GM18873 (cell line): ENCODE data around the gene GLI1.
"Not testable (repeated sequence)": the region's sequence is repeated elsewhere in the genome, so short reads cannot be mapped to it uniquely, and the experiment has no call there.

Experiments used
- ATAC-seq: cut with Tn5 transposase; IDR thresholded peaks from one replicate; pipeline ENCODE4 v1.9.1; 2021; ENCODE audit warnings: mild to moderate bottlenecking, moderate library complexity, moderate number of reproducible peaks; ENCODE audit not compliant: unreplicated experiment, low FRiP score

The GLI1 gene

DNA sequence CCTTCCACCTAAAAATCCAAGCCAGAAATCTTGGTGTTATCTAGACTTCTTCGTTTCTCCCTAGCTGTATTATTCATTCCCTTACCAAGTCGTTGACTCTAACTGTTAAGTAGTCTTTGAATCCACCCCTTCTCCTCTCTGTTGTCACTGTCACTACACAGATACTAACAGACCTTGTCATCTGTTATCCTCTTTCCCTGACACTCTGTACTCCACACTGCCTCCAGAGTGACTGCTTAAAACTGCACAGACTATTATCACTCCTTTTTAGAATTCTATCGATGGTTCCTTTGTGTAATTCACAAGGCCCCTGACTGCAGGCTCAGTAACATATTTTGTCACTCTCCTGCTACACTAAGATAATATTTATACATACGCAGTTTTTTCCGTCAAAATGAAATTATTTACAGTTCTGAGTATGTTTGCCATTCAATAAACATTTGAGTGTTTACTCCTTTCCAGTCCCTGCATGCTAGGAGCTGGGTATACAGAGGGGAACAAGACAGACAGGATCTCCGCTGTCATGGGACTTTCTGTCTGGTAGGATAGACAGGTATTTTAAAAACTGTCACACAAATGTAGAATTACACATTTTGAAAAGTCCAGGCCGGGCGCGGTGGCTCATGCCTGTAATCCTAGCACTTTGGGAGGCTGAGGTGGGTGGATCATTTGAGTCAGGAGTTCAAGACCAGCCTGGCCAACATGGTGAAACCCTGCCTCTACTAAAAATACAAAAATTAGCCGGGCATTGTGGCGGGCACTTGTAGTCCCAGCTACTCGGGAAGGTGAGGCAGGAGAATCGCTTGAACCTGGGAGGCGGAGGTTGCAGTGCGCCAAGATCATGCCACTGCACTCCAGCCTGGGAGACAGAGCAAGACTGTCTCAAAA lies 32.1 kb downstream of the GLI1 start:
- ATAC-seq = no peak

DNA sequence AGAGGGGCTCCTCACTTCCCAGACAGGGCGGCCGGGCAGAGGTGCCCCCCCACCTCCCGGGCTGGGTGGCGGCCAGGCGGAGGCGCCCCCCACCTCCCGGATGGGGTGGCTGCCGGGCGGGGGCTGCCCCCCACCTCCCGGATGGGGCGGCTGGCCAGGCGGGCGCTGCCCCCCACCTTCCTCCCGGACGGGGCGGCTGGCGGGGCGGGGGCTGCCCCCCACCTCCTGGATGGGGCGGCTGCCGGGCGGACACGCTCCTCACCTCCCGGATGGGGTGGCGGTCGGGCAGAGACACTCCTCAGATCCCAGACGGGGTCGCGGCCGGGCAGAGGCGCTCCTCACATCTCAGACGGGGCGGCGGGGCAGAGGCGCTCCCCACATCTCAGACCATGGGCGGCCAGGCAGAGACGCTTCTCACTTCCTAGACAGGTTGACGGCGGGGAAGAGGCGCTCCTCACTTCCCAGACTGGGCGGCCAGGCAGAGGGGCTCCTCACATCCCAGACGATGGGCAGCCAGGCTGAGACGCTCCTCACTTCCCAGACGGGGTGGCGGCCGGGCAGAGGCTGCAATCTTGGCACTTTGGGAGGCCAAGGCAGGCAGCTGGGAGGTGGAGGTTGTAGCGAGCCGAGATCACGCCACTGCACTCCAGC lies 35.6 kb downstream of the GLI1 start:
- not testable (repeated sequence) for ATAC-seq

DNA sequence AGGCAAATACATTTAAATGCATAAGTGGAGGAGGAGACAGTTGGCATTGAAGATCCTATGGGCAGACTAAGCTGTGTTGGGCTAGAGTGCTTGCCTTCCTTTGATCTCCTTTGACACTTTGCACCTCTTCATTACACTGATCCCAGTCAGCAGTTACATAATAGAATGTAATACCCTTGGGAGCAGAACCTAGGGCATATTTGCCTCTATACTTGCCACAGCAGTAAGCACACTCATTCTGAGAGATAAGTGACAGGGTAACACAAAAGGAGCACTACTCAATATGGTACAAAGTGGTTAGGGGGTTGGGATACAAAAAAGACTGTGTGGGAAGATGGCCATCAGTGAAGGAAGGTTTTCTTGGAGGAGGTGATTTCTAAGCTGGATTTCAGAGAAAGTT lies 37.2 kb downstream of the GLI1 start:
- ATAC-seq = no peak

DNA sequence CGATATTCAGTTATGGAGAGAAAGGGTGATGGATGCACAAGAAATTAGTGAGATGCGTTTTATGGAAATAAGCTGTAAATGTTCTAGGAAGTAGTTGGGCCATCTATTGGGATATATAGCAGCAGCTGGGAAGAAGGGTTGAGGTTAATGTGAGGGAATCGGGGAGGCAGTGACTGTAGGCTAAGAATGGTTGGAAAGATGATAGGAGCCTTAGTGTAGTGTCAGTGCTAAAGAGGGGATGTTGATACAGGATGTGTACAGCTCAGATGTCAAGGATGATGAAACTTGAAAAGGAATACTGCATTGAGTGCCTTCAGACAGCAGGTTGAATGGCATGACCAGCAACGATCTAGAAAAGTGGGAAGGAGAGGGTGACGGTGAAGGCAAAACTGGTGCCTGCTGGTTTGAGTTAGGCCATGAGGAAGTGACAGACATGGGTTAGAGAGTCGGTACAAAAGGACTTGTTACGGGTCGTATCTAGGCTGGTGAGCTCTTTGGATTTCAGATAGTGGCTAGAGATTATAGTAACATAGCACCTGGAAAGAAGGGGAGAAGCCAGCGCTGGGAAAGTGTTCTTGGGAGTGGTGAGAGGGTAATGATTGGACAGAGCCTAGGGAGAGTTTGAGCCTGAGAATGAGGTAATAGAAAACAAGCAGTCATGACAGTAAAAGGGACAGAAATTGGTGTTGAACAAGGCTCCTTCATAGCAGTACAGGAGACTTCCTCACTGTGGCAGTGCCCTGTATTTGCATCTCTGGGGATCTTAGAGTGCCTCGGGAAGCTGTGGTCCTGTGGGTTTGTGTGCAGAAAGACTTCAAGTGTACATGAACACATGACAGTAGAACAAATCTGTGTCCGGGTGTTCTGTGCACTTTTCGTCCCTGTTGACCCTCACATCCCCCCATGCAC lies 37.9 kb downstream of the GLI1 start:
- no peak for ATAC-seq

DNA sequence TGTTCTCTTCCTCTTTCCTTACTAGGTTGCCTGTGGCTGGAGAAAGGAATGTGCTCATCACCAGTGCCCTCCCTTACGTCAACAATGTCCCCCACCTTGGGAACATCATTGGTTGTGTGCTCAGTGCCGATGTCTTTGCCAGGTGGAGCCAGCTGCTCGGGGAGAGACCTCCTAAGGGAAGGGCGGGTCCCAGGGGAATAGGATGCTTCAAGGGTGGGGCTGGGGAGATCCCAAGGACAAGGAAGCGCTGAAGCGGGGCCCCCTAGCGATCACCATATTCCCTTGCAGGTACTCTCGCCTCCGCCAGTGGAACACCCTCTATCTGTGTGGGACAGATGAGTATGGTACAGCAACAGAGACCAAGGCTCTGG lies 38.5 kb downstream of the GLI1 start:
- no peak for ATAC-seq

DNA sequence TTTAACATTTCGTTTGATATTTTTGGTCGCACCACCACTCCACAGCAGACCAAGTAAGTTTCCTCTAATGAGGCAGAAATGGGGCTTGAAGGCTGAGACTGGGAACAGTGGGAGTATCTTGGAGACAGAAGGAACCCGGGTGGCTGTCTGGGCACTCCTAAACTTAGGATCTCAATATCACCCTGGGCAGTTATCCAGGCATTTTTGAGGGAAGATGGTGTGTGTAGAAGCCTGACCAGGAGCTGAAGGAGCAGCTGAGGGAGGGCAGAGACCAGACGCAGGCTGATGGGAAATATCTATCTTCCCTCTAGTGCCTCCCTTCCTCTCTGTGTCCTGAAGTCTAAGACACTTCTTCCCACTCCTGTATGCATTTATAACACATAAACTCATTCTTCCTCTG lies 39.0 kb downstream of the GLI1 start:
- no peak for ATAC-seq

DNA sequence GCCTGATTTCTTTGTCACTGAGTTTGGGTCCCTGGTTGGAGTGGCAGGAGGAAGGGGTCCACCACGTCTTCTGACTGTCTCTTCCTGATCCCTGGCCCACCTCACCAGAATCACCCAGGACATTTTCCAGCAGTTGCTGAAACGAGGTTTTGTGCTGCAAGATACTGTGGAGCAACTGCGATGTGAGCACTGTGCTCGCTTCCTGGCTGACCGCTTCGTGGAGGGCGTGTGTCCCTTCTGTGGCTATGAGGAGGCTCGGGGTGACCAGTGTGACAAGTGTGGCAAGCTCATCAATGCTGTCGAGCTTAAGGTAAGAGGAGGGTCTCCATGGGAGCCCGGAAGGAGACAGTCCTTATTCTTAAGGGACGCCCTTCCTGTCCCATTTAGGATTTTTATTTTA lies 40.6 kb downstream of the GLI1 start:
- no peak for ATAC-seq

DNA sequence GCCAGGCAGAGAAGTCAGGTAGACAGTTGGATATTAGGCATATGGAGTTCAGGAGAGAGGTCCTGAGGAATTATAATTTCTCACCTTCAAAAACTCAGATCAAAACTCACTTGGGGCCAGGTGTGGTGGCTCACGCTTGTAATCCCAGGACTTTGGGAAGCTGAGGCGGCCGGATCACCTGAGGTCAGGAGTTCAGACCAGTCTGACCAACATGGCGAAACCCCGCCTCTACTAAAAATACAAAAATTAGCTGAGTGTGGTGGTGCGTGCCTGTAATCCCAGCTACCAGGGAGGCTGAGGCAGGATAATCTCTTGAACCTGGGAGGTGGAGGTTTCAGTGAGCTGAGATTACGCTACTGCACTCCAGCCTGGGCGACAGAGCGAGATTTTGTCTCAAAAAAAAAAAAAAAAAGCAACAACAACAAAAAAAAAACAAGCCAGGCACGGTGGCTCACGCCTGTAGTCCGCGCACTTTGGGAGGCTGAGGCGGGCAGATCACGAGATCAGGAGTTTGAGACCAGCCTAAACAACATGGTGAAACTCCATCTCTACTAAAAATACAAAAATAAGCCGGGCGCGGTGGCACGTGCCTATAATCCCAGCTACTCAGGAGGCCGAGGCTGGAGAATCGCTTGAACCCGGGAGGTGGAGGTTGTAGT lies 42.9 kb downstream of the GLI1 start:
- ATAC-seq = not testable (repeated sequence)

DNA sequence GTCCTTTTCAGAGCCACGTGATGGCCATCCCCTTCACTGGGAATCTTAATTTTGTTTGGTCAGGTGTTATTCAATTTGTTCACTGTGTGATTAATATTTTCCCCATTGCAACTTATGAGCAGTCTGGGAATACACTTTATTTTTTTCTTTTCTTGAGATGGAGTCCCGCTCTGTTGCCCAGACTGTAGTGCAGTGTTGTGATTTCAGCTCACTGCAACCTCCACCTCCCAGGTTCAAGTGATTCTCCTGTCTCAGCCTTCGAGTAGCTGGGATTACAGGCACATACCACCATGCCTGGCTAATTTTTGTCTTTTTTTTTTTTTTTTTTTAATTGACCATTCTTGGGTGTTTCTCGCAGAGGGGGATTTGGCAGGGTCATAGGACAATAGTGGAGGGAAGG lies 47.0 kb downstream of the GLI1 start:
- ATAC-seq = not testable (repeated sequence)

DNA sequence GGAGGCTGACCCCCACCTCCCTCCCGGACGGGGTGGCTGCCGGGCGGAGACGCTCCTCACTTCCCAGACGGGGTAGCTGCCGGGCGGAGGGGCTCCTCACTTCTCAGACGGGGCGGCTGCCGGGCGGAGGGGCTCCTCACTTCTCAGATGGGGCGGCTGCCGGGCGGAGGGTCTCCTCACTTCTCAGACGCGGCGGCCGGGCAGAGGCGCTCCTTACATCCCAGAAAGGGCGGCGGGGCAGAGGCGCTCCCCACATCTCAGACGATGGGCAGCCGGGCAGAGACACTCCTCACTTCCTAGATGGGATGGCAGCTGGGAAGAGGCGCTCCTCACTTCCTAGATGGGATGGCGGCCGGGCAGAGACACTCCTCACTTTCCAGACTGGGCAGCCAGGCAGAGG lies 48.2 kb downstream of the GLI1 start:
- ATAC-seq = not testable (repeated sequence)

DNA sequence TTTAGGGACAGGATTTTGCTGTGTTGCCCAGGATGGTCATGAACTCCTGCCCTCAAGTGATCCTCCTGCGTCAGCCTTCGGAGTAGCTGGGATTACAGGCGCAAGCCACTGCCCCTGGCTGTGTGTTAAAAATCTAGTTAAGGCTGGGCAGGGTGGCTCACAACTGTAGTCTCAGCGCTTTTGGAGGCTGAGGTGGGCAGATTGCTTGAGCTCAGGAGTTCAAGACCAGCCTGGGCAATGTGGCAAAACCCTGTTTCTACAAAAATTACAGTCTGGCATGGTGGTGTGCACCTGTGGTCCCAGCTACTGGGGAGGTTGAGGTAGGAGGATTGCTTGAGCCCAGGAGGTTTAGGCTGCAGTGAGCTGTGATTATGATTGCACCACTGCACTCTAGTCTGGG lies 51.6 kb downstream of the GLI1 start:
- no peak for ATAC-seq

DNA sequence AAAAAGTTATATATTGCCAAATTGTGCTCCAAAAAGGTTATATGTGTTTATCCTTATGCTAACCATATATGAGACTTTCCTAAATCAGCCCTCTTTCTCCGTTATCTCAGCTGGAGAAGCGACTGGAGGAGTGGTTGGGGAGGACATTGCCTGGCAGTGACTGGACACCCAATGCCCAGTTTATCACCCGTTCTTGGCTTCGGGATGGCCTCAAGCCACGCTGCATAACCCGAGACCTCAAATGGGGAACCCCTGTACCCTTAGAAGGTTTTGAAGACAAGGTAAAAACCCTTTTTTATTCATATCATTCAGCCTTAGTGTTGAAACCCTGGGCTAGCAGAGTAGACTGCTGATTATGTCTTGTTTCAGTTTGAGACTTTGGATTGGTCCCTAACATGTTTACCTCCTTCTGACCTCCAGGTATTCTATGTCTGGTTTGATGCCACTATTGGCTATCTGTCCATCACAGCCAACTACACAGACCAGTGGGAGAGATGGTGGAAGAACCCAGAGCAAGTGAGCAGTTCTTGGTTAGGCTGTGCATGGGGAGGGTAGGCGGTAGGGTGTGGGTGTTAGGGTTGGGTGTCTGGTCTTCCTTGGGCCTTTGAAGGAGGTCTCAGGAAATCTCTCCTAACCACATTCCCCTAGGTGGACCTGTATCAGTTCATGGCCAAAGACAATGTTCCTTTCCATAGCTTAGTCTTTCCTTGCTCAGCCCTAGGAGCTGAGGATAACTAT lies 52.2 kb downstream of the GLI1 start:
- ATAC-seq = no peak

DNA sequence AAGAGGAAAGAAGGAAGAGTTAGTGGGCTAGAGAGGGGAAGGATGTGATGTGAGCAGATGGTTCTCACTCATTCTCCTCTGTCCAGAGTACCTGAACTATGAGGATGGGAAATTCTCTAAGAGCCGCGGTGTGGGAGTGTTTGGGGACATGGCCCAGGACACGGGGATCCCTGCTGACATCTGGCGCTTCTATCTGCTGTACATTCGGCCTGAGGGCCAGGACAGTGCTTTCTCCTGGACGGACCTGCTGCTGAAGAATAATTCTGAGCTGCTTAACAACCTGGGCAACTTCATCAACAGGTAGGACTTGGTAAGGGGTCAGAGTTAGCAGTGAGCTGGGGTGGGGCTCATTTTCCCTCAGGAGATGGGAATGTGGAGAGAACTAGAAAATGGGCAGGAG lies 53.1 kb downstream of the GLI1 start:
- no peak for ATAC-seq

DNA sequence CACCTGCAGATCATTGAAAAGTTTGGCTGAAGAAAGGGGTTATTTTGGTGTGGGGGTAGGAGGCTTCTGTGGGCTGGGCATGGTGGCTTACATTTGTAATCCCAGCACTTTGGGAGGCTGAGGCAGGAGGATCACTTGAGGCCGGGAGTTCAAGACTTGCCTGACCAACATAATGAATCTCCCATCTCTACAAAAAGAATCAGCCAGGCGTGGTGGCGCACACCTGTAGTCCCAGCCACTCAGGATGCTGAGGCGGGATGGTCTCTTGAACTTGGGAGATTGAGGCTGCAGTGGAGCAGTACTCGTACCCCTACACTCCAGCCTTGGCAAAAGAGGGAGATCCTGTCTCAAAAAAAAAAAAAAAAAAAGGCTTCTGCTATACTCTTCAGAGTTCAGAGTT lies 53.7 kb downstream of the GLI1 start:
- ATAC-seq = no peak

DNA sequence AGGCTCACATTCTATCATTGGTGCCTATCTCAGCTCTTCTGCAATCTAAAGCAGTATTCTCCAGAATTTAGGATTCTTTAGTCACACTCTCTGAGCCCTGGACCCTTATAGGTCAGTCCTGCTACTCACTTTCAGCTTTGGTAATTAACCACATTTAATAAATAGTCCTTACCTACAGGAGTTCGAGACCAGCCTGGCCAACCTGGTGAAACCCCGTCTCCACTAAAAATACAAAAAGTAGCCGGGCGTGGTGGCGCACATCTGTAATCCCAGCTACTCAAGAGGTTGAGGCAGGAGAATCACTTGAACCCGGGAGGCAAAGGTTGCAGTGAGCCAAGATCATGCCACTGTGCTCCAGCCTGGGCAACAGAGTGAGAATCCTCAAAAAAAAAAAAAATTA lies 54.1 kb downstream of the GLI1 start:
- not testable (repeated sequence) for ATAC-seq

DNA sequence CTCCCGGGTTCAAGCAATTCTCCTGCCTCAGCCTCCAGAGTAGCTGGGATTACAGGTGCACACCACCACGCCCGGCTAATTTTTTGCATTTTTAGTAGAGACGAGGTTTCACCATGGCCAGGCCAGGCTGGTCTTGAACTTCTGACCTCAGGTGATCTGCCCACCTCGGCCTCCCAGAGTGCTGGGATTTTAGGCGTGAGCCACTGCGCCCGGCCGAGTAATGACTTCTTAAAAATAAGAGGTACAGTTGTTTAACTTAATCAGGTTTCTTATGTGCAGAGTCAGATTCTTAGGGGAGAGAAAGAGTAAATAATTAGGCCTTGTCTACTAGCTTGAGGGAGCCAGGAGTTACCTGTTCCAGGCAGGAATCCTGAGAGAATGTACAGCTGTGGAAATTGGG lies 54.7 kb downstream of the GLI1 start:
- not testable (repeated sequence) for ATAC-seq

DNA sequence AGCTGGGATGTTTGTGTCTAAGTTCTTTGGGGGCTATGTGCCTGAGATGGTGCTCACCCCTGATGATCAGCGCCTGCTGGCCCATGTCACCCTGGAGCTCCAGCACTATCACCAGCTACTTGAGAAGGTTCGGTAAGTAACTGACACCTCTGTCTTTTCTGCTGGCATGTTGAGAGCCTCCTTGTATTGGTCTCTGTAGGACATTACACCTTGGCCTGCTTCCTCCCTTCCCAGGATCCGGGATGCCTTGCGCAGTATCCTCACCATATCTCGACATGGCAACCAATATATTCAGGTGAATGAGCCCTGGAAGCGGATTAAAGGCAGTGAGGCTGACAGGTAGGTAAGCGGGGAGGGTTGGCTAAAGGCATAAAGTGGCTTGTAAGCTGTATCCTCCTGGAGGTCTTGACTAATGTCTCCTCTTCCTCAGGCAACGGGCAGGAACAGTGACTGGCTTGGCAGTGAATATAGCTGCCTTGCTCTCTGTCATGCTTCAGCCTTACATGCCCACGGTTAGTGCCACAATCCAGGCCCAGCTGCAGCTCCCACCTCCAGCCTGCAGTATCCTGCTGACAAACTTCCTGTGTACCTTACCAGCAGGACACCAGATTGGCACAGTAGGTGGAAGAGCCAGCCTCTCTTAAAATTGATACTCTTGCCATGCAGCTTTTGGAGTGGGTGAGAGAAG lies 55.3 kb downstream of the GLI1 start:
- no peak for ATAC-seq

DNA sequence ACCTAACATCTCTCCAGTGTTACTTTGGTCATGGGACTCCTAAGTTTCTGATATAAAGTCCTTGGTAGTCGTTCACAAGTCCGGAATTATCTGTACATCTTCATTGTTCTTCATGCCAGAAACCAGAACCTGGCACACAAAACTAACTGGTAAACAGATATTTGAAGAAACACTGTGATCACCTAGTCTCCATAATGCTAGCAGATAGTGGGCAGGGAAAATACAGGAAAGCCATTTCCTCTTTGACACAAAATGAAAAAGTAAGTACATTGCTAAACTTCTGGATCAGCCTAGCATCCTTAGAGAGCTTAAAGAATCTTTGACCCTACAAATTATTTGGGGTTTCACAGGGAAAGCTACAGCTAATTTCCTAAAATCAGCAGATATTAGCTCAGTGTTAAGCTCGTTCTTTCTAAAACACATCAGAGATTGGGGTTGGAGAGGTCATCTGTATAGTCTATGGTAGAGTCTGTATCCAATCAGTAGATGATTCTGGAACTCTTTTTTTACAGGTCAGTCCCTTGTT lies 55.9 kb downstream of the GLI1 start:
- no peak for ATAC-seq

DNA sequence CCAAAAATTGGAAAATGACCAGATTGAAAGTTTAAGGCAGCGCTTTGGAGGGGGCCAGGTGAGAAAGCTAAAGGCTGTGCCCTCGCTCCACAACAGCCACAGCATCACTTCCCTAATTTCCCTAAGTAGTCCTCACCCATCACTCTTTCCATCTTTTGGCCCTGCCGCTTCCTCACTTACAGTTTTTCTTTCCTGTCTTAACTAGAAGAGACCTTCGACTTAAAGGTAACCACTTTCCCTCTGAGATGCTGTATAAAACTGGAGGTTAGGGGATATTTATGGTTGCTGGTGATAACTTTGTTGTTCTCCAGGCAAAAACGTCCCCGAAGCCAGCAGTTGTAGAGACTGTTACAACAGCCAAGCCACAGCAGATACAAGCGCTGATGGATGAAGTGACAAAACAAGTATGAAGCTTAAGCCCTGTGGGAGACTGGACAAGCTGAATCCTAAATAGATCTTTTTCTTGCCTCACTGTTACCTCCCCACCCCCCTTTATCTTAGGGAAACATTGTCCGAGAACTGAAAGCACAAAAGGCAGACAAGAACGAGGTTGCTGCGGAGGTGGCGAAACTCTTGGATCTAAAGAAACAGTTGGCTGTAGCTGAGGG lies 56.5 kb downstream of the GLI1 start:
- no peak for ATAC-seq
